GM12878 (cell line): ENCODE results near the gene LRRC23. TPM values are rescaled to one million over a fixed set of nuclear protein-coding genes. Genes with fewer than 3 reads are reported as not detected.
A peak's percentile ranks its signal among the peaks of the same experiment; 100 is the strongest.

ENCODE experiments used
- BCL11A ChIP-seq: IDR thresholded peaks from 2 replicates; pipeline ENCODE4 v1.6.1; 2011; ENCODE audit warnings: low read depth, low read length
- CUX1 ChIP-seq: IDR thresholded peaks from 2 replicates; pipeline ENCODE4 v1.6.1; 2012; ENCODE audit warnings: improper control_type of control experiment, low read depth, low read length; ENCODE audit not compliant: insufficient replicate concordance
- EGR1 ChIP-seq, 2 experiments: IDR thresholded peaks; 1 replicate in 1 of 2; 2 replicates in 1 of 2; pipeline ENCODE4 v1.6.1; 2011 to 2012; ENCODE audit warnings: low read depth in 2 of 2, low read length in 2 of 2, borderline replicate concordance in 1 of 2, mild to moderate bottlenecking in 1 of 2, moderate library complexity in 1 of 2
- NFXL1 ChIP-seq: fragments of 450-650 bp; IDR thresholded peaks from 2 replicates; pipeline ENCODE4 v1.6.1; 2017; ENCODE audit warnings: antibody characterized with exemption, mild to moderate bottlenecking, borderline replicate concordance
- NFYB ChIP-seq: IDR thresholded peaks from 2 replicates; pipeline ENCODE4 v1.6.1; 2011; ENCODE audit warnings: low read depth, mild to moderate bottlenecking, low read length, improper control_type of control experiment, moderate library complexity; ENCODE audit not compliant: insufficient read depth
- PAX8 ChIP-seq: fragments of 450-650 bp; IDR thresholded peaks from 2 replicates; pipeline ENCODE4 v1.6.1; 2017; ENCODE audit warnings: mild to moderate bottlenecking, moderate library complexity
- PBX3 ChIP-seq: IDR thresholded peaks from 2 replicates; pipeline ENCODE4 v1.6.1; 2011; ENCODE audit warnings: mild to moderate bottlenecking, low read depth, low read length, moderate library complexity; ENCODE audit not compliant: insufficient replicate concordance
- RAD51 ChIP-seq: fragments of 450-650 bp; IDR thresholded peaks from 2 replicates; pipeline ENCODE4 v1.6.1; 2016; ENCODE audit warnings: moderate library complexity, mild to moderate bottlenecking, inconsistent platforms
- RELA ChIP-seq: fragments of 450-650 bp; IDR thresholded peaks from 2 replicates; pipeline ENCODE4 v1.8.0; 2014; ENCODE audit warnings: borderline replicate concordance; ENCODE audit not compliant: partially characterized antibody
- RELB ChIP-seq: fragments of 450-650 bp; IDR thresholded peaks from 2 replicates; pipeline ENCODE4 v1.6.1; 2017; ENCODE audit warnings: low read depth, mild to moderate bottlenecking, moderate library complexity
- REST ChIP-seq: IDR thresholded peaks from 2 replicates; pipeline ENCODE4 v1.6.1; 2012; ENCODE audit warnings: mild to moderate bottlenecking, low read depth, low read length
- SMAD1 ChIP-seq: fragments of 450-650 bp; IDR thresholded peaks from 2 replicates; pipeline ENCODE4 v1.6.1; 2018; ENCODE audit warnings: mild to moderate bottlenecking, low read depth; ENCODE audit not compliant: partially characterized antibody
- SUZ12 ChIP-seq: fragments of 200-600 bp; sonication (generic); IDR thresholded peaks from one replicate; pipeline ENCODE4 v1.6.1; 2018; ENCODE audit warnings: antibody characterized with exemption, mild to moderate bottlenecking; ENCODE audit not compliant: unreplicated experiment
- WRNIP1 ChIP-seq: IDR thresholded peaks from 2 replicates; pipeline ENCODE4 v1.6.1; 2011; ENCODE audit warnings: low read depth, low read length, improper control_type of control experiment, borderline replicate concordance
- ZNF384 ChIP-seq: IDR thresholded peaks from 2 replicates; pipeline ENCODE4 v1.6.1; 2012; ENCODE audit warnings: low read depth, mild to moderate bottlenecking, low read length, improper control_type of control experiment, borderline replicate concordance
- polyA plus RNA-seq, 11 experiments: library from polyadenylated mRNA; depleted of rRNA in 4 of 11; unstranded in 6 of 11; stranded (reverse) in 5 of 11; fragments of >200 nt; fragmentation: Nextera tagmentation in 4 of 11; fragmentation: Illumina TruSeq in 1 of 11; extraction: Ambion mirVana in 4 of 11; extraction: Trizol in 1 of 11; gene quantifications; 1 replicate in 1 of 11; 2 replicates in 10 of 11; pipeline versions ENCODE4 v1.2.1 to v1.2.3, GENCODE V29; 2011 to 2016; ENCODE audit warnings: inconsistent platforms in 2 of 11, missing spikeins in 2 of 11, low read depth in 1 of 11
- total RNA-seq, 4 experiments: library from RNA; depleted of rRNA in 3 of 4; stranded (reverse); fragments of >200 nt in 3 of 4; fragmentation: Illumina TruSeq in 1 of 4; extraction: Trizol in 1 of 4; gene quantifications; 2 replicates each; pipeline versions ENCODE4 v1.2.1 to v1.2.3, GENCODE V29; 2013 to 2021

Gene LRRC23
- total and polyA plus RNA-seq, 10 of the 15 experiments (the other 5 are each of a cell fraction or from before 2014, with no cell fraction given): 1.4 to 6.9 (median 3.4) TPM

- TF ChIP-seq CUX1 (no peak), NFXL1 (no peak), SUZ12 (no peak), EGR1 (IDR thresholded peaks at IDR 0.05; ENCODE audit: borderline replicate concordance in 1 of 2, low read depth in 2 of 2, low read length in 2 of 2) (no peak), RAD51 (peak; percentile 44; the same call in 1 of the 2 replicates), NFYB (no peak), PBX3 (peak; percentile 52), RELA (no peak), BCL11A (peak; percentile 84), SMAD1 (no peak), ZNF384 (no peak), PAX8 (no peak), REST (no peak), WRNIP1 (no peak), RELB (peak; percentile 60; the same call in 1 of the 2 replicates)
Observed at GRCh38 chr12:6944381-6945186, 40.0 kb downstream of the LRRC23 start (continued).
